Measurements from ENCODE around the gene SPO11. TPM values are rescaled to one million over a fixed set of nuclear protein-coding genes. Genes with fewer than 3 reads are reported as not detected.
A peak's percentile ranks its signal among the peaks of the same experiment; 100 is the strongest.

The SPO11 gene
- total and polyA plus RNA-seq, 2 experiments from 2014 or later = not detected

- H3K27ac Mint-ChIP-seq = no peak overlapping the region
These were observed 47.7 kb upstream of the SPO11 start for GRCh38 chr20:57281900-57282299.

GRCh38 chr20:57282670-57283361, 46.8 kb upstream of the SPO11 start:
- Mint-ChIP-seq H3K27me3 (ENCODE audit: insufficient read depth, low read depth, poor library complexity) (peaks cover 18% of the 10 kb centered on the region), H3K4me3 (no peak overlapping the region), H3K27ac (no peak overlapping the region), H3K9me3 (no peaks in the 10 kb centered on the region), H3K4me1 (peaks cover 25% of the 10 kb centered on the region), H3K36me3 (ENCODE audit: low read depth) (no peaks in the 10 kb centered on the region)
- ATAC-seq (peak; percentile 45), DNase-seq (ENCODE audit: low spot score) (no peak)
- H3K4me3 ChIP-seq = no peak overlapping the region
- H3K27ac ChIP-seq (ENCODE audit: low read depth) = no peak overlapping the region
- H3K36me3 ChIP-seq (ENCODE audit: insufficient read depth) = no peaks in the 10 kb centered on the region
- H3K27me3 ChIP-seq (ENCODE audit: insufficient read depth) = no peaks in the 10 kb centered on the region
- H2AFZ ChIP-seq = peak overlapping the region; percentile 81; the same call in 1 of the 2 replicates
- no peaks in the 10 kb centered on the region for H4K20me1 ChIP-seq (replicated peaks; ENCODE audit: insufficient read depth)
- H3K4me2 ChIP-seq = no peak overlapping the region
- TF ChIP-seq EZH2 (IDR thresholded peaks at IDR 0.05; ENCODE audit: low read depth, unreplicated experiment) (no peak), REST (IDR thresholded peaks at IDR 0.05; ENCODE audit: unreplicated experiment) (no peak), CREB1 (CRISPR knock-in tag; IDR thresholded peaks at IDR 0.05; ENCODE audit: low read depth) (no peak), STAT1 (IDR thresholded peaks at IDR 0.05; ENCODE audit: unreplicated experiment) (no peak), NANOG (IDR thresholded peaks at IDR 0.05; ENCODE audit: borderline replicate concordance) (no peak), POLR2AphosphoS5 (IDR thresholded peaks at IDR 0.05; ENCODE audit: low read depth) (no peak), CTCF (conservative IDR thresholded peaks at IDR 0.05; ENCODE audit: low read depth in 2 of 2) (no peak), EZH2phosphoT487 (IDR thresholded peaks at IDR 0.05; ENCODE audit: unreplicated experiment) (no peak), ZNF462 (CRISPR knock-in tag; IDR thresholded peaks at IDR 0.05) (no peak)
- H3K9me2 ChIP-seq (ENCODE audit: insufficient read depth) = no peaks in the 10 kb centered on the region
- no peaks in the 10 kb centered on the region for H3K79me2 ChIP-seq (replicated peaks; ENCODE audit: insufficient read depth)
- H3F3A ChIP-seq (replicated peaks; ENCODE audit: low read depth) = no peaks in the 10 kb centered on the region
- H3K4me1 ChIP-seq (ENCODE audit: insufficient read depth) = no peaks in the 10 kb centered on the region; the same call in 1 of the 2 replicates

More at GRCh38 chr20:57281900-57282299, 47.7 kb upstream of the SPO11 start:
- H3K4me3 Mint-ChIP-seq = no peak overlapping the region
- Histone ChIP-seq H3K79me2 (replicated peaks; ENCODE audit: insufficient read depth) (no peaks in the 10 kb centered on the region), H3K36me3 (ENCODE audit: insufficient read depth) (no peaks in the 10 kb centered on the region), H3K27me3 (ENCODE audit: insufficient read depth) (no peaks in the 10 kb centered on the region), H3K27ac (ENCODE audit: low read depth) (no peak overlapping the region), H3K4me1 (ENCODE audit: insufficient read depth) (no peaks in the 10 kb centered on the region; the same call in 1 of the 2 replicates), H3K4me3 (no peak overlapping the region), H3K4me2 (no peak overlapping the region), H3F3A (replicated peaks; ENCODE audit: low read depth) (no peaks in the 10 kb centered on the region), H2AFZ (no peak overlapping the region; the same call in 1 of the 2 replicates), H3K9me2 (ENCODE audit: insufficient read depth) (no peaks in the 10 kb centered on the region), H4K20me1 (replicated peaks; ENCODE audit: insufficient read depth) (no peaks in the 10 kb centered on the region)
- no peaks in the 10 kb centered on the region for H3K9me3 Mint-ChIP-seq
- DNase-seq (ENCODE audit: low spot score) = no peak
- no peaks in the 10 kb centered on the region for H3K36me3 Mint-ChIP-seq (ENCODE audit: low read depth)
- ATAC-seq = no peak
- peaks cover 14% of the 10 kb centered on the region for H3K27me3 Mint-ChIP-seq (ENCODE audit: insufficient read depth, low read depth, poor library complexity)
- peaks cover 17% of the 10 kb centered on the region for H3K4me1 Mint-ChIP-seq
- TF ChIP-seq CREB1 (CRISPR knock-in tag; IDR thresholded peaks at IDR 0.05; ENCODE audit: low read depth) (no peak), EZH2 (IDR thresholded peaks at IDR 0.05; ENCODE audit: low read depth, unreplicated experiment) (no peak), POLR2AphosphoS5 (IDR thresholded peaks at IDR 0.05; ENCODE audit: low read depth) (no peak)

Measured in GM23338 (cell line).